Stomach (tissue), 8 donors: ENCODE results near the gene FDPS. TPM values are rescaled to one million over a fixed set of nuclear protein-coding genes. Genes with fewer than 3 reads are reported as not detected.

Source experiments
- polyA plus RNA-seq, 3 donors: library from polyadenylated mRNA; stranded (reverse); fragments of 200-250 nt; gene quantifications; one replicate each; pipeline ENCODE4 v1.2.3, GENCODE V29; 2013
- small RNA-seq, 4 donors: library from RNA; depleted of rRNA; stranded (forward); fragments of <200 nt; gene quantifications; one replicate each; pipeline ENCODE3, GENCODE V24; 2016
- total RNA-seq, 5 donors: library from RNA; depleted of rRNA; stranded (reverse); fragments of >200 nt; gene quantifications; one replicate each; pipeline versions ENCODE4 v1.1.0 to v1.2.3, GENCODE V29; 2014 to 2016
- donor health status: healthy with polysubstance abuse.
- donor health status: Bipolar disorder and iron deficiency.
- donor health status: healthy.

The FDPS gene
- total and polyA plus RNA-seq, 8 donors: 27.7 to 229 (median 113) TPM

Small RNA genes within 50 kb of the gene (small RNA-seq; reads per million reads assigned to genes)
- gene RNU6-106P: 0 to 0.15 (median 0) reads per million in 4 donors

Other genes starting within 250 kb of the FDPS start
- gene EFNA4, start 245.1 kb upstream of the FDPS start, total RNA-seq: 1 to 10 TPM in 3 of 5 donors, not detected in 2; 3.5 to 9.9 (median 5.8) TPM
- 10 to 100 TPM in 1 of 3 donors, 1 to 10 TPM in 2; 4.3 to 13.2 (median 6.7) TPM for gene EFNA4, start 245.1 kb upstream of the FDPS start, polyA plus RNA-seq
- not detected for gene EFNA3, start 230.0 kb upstream of the FDPS start, total RNA-seq
- 1 to 10 TPM in 2 of 3 donors, under 1 TPM in 1; 0.76 to 4.9 (median 1.5) TPM for gene EFNA3, start 230.0 kb upstream of the FDPS start, polyA plus RNA-seq
- 10 to 100 TPM; 12.2 to 75.3 (median 36.0) TPM for gene EFNA1, start 181.0 kb upstream of the FDPS start, total RNA-seq
- gene EFNA1, start 181.0 kb upstream of the FDPS start, polyA plus RNA-seq: 10 to 100 TPM; 31.3 to 65.8 (median 47.7) TPM
- gene SLC50A1, start 173.0 kb upstream of the FDPS start, total RNA-seq: 100 to 1,000 TPM in 1 of 5 donors, 10 to 100 TPM in 3, 1 to 10 TPM in 1; 4.5 to 114 (median 22.5) TPM
- gene SLC50A1, start 173.0 kb upstream of the FDPS start, polyA plus RNA-seq: 10 to 100 TPM; 39.7 to 48.3 (median 40.2) TPM
- 10 to 100 TPM in 4 of 5 donors, not detected in 1; 13.3 to 51.3 (median 38.3) TPM for gene DPM3, start 168.3 kb upstream of the FDPS start, total RNA-seq
- 100 to 1,000 TPM; 192 to 301 (median 220) TPM for gene DPM3, start 168.3 kb upstream of the FDPS start, polyA plus RNA-seq
- 100 to 1,000 TPM in 3 of 5 donors, 10 to 100 TPM in 2; 60.8 to 238 (median 133) TPM for gene KRTCAP2, start 135.6 kb upstream of the FDPS start, total RNA-seq
- gene KRTCAP2, start 135.6 kb upstream of the FDPS start, polyA plus RNA-seq: 100 to 1,000 TPM; 183 to 399 (median 242) TPM
- gene TRIM46, start 135.0 kb upstream of the FDPS start, total RNA-seq: 10 to 100 TPM in 1 of 5 donors, 1 to 10 TPM in 1, under 1 TPM in 1, not detected in 2; 0.73 to 16.9 (median 5.4) TPM
- gene TRIM46, start 135.0 kb upstream of the FDPS start, polyA plus RNA-seq: under 1 TPM; 0.58 to 0.68 (median 0.61) TPM
- 10 to 100 TPM; 11.0 to 65.9 (median 25.4) TPM for gene THBS3, start 101.0 kb upstream of the FDPS start, total RNA-seq
- gene THBS3, start 101.0 kb upstream of the FDPS start, polyA plus RNA-seq: 10 to 100 TPM; 11.0 to 27.9 (median 17.8) TPM
- 10 to 100 TPM in 4 of 5 donors, 1 to 10 TPM in 1; 1.2 to 54.9 (median 25.2) TPM for gene MTX1, start 100.2 kb upstream of the FDPS start, total RNA-seq
- gene MTX1, start 100.2 kb upstream of the FDPS start, polyA plus RNA-seq: 10 to 100 TPM; 48.3 to 71.1 (median 58.2) TPM
- gene ENTREP3, start 53.4 kb upstream of the FDPS start, total RNA-seq: 10 to 100 TPM in 4 of 5 donors, 1 to 10 TPM in 1; 2.8 to 77.9 (median 19.6) TPM
- gene ENTREP3, start 53.4 kb upstream of the FDPS start, polyA plus RNA-seq: 10 to 100 TPM in 2 of 3 donors, 1 to 10 TPM in 1; 9.7 to 20.5 (median 11.6) TPM
- gene SCAMP3, start 46.5 kb upstream of the FDPS start, total RNA-seq: 10 to 100 TPM in 4 of 5 donors, 1 to 10 TPM in 1; 7.0 to 32.6 (median 24.1) TPM
- 10 to 100 TPM; 25.8 to 48.4 (median 45.4) TPM for gene SCAMP3, start 46.5 kb upstream of the FDPS start, polyA plus RNA-seq
- gene CLK2, start 35.4 kb upstream of the FDPS start, total RNA-seq: 10 to 100 TPM; 29.7 to 77.6 (median 53.6) TPM
- 10 to 100 TPM; 16.0 to 46.4 (median 17.0) TPM for gene CLK2, start 35.4 kb upstream of the FDPS start, polyA plus RNA-seq
- gene HCN3, start 31.4 kb upstream of the FDPS start, total RNA-seq: 10 to 100 TPM in 1 of 5 donors, 1 to 10 TPM in 4; 1.1 to 13.6 (median 2.7) TPM
- gene HCN3, start 31.4 kb upstream of the FDPS start, polyA plus RNA-seq: 1 to 10 TPM in 2 of 3 donors, under 1 TPM in 1; 0.46 to 3.1 (median 1.1) TPM
- 1 to 10 TPM in 1 of 5 donors, not detected in 4; 4.6 TPM for gene PKLR, start 7.4 kb upstream of the FDPS start, total RNA-seq
- gene PKLR, start 7.4 kb upstream of the FDPS start, polyA plus RNA-seq: not detected
- gene RUSC1, start 12.0 kb downstream of the FDPS start, total RNA-seq: 100 to 1,000 TPM in 1 of 5 donors, 10 to 100 TPM in 3, 1 to 10 TPM in 1; 9.5 to 164 (median 31.3) TPM
- 10 to 100 TPM; 25.6 to 32.7 (median 31.4) TPM for gene RUSC1, start 12.0 kb downstream of the FDPS start, polyA plus RNA-seq